Neuronal stem cell (in vitro differentiated cells): ENCODE measurements around the gene LYPD5. TPM values are rescaled to one million over a fixed set of nuclear protein-coding genes. Genes with fewer than 3 reads are reported as not detected.

Experiments used
- DNase-seq: peaks from one replicate; pipeline ENCODE4 v3.0.0-alpha.2; 2013; ENCODE audit warnings: low spot score
- H2AFZ ChIP-seq: one replicate; pipeline ENCODE4 v1.6.1; 2013; ENCODE audit warnings: mild to moderate bottlenecking, low read length, inconsistent platforms
- H2AK5ac ChIP-seq: 2 replicates; pipeline ENCODE4 v1.6.1; 2013; ENCODE audit warnings: low read depth, mild to moderate bottlenecking, inconsistent platforms, low read length, moderate library complexity, mixed read lengths
- H2BK120ac ChIP-seq: 2 replicates; pipeline ENCODE4 v1.6.1; 2013; ENCODE audit warnings: low read depth, mild to moderate bottlenecking, inconsistent platforms, low read length, moderate library complexity, mixed read lengths
- H2BK12ac ChIP-seq: one replicate; pipeline ENCODE4 v1.6.1; 2013; ENCODE audit warnings: low read length, inconsistent platforms
- H2BK15ac ChIP-seq: 2 replicates; pipeline ENCODE4 v1.6.1; 2013; ENCODE audit warnings: mild to moderate bottlenecking, low read length, inconsistent platforms, mixed read lengths
- H2BK5ac ChIP-seq: one replicate; pipeline ENCODE4 v1.6.1; 2013; ENCODE audit warnings: inconsistent platforms, mild to moderate bottlenecking, low read length, moderate library complexity
- H3K14ac ChIP-seq: one replicate; pipeline ENCODE4 v1.6.1; 2013; ENCODE audit warnings: low read length, inconsistent platforms
- H3K18ac ChIP-seq: 2 replicates; pipeline ENCODE4 v1.6.1; 2013; ENCODE audit warnings: low read length, inconsistent platforms
- H3K23ac ChIP-seq: 2 replicates; pipeline ENCODE4 v1.6.1; 2013; ENCODE audit warnings: low read depth, mild to moderate bottlenecking, mixed read lengths, low read length, inconsistent platforms; ENCODE audit not compliant: poor library complexity
- H3K27ac ChIP-seq: replicated peaks from 3 replicates; pipeline ENCODE4 v1.5.1; 2013; ENCODE audit warnings: low read length, inconsistent platforms
- H3K27me3 ChIP-seq, 3 experiments: 2 replicates each; pipeline ENCODE4 v1.6.1; 2013; ENCODE audit warnings: low read length in 3 of 3, mild to moderate bottlenecking in 2 of 3, inconsistent platforms in 1 of 3, low read depth in 1 of 3, mixed read lengths in 1 of 3, moderate library complexity in 1 of 3; ENCODE audit not compliant: control insufficient read depth in 3 of 3, insufficient read depth in 3 of 3
- H3K36me3 ChIP-seq, 2 donors: replicated peaks in 1 of 2; 2 replicates each; pipeline ENCODE4 v1.6.1; 2013; ENCODE audit warnings: low read length in 2 of 2; ENCODE audit not compliant: control insufficient read depth in 2 of 2, insufficient read depth in 2 of 2
- H3K4ac ChIP-seq: 2 replicates; pipeline ENCODE4 v1.6.1; 2013; ENCODE audit warnings: inconsistent platforms, mild to moderate bottlenecking, low read length, moderate library complexity
- H3K4me1 ChIP-seq, 2 donors: 1 replicate in 1 of 2; 2 replicates in 1 of 2; pipeline ENCODE4 v1.6.1; 2013; ENCODE audit warnings: low read length in 2 of 2, low read depth in 1 of 2; ENCODE audit not compliant: control insufficient read depth in 2 of 2, insufficient read depth in 1 of 2
- H3K4me2 ChIP-seq: one replicate; pipeline ENCODE4 v1.6.1; 2013; ENCODE audit warnings: mild to moderate bottlenecking, low read length, inconsistent platforms; ENCODE audit not compliant: insufficient read depth, poor library complexity, severe bottlenecking
- H3K4me3 ChIP-seq, 2 donors: 2 replicates each; pipeline ENCODE4 v1.5.1; 2013; ENCODE audit warnings: low read length in 2 of 2, mild to moderate bottlenecking in 2 of 2, inconsistent platforms in 1 of 2, moderate library complexity in 1 of 2
- H3K79me1 ChIP-seq: one replicate; pipeline ENCODE4 v1.6.1; 2013; ENCODE audit warnings: low read depth, mild to moderate bottlenecking, inconsistent platforms, low read length, moderate library complexity
- H3K9ac ChIP-seq: one replicate; pipeline ENCODE4 v1.6.1; 2013; ENCODE audit warnings: mild to moderate bottlenecking, low read depth, low read length, inconsistent platforms; ENCODE audit not compliant: poor library complexity
- H3K9me3 ChIP-seq, 2 donors: replicated peaks in 1 of 2; 2 replicates each; pipeline versions ENCODE3 to v1.6.1; 2013; ENCODE audit warnings: low read length in 2 of 2, mild to moderate bottlenecking in 2 of 2, inconsistent platforms in 1 of 2, low read depth in 1 of 2, mixed read lengths in 1 of 2, moderate library complexity in 1 of 2; ENCODE audit not compliant: control insufficient read depth in 2 of 2, insufficient read depth in 1 of 2
- H4K8ac ChIP-seq: one replicate; pipeline ENCODE4 v1.6.1; 2013; ENCODE audit warnings: low read depth, mild to moderate bottlenecking, inconsistent platforms, low read length, moderate library complexity
- H4K91ac ChIP-seq: one replicate; pipeline ENCODE4 v1.6.1; 2013; ENCODE audit warnings: low read length, low read depth, mild to moderate bottlenecking, inconsistent platforms; ENCODE audit not compliant: poor library complexity
- WGBS, 2 donors: extraction: QIAGEN DNeasy Blood & Tissue Kit; methylation state at CpG; one replicate each; pipeline ENCODE4 v1.1.7; 2013; ENCODE audit warnings: missing lambda C conversion rate in 2 of 2, mixed read lengths in 1 of 2; ENCODE audit not compliant: insufficient read length in 2 of 2, insufficient replicate concordance in 1 of 2; ENCODE audit errors: extremely low coverage in 2 of 2; 5-methylcytosine and 5-hydroxymethylcytosine counted together
- polyA plus RNA-seq, 2 experiments: library from polyadenylated mRNA; stranded (reverse); fragments of 200-250 nt; gene quantifications; one replicate each; pipeline ENCODE4 v1.2.3, GENCODE V29; 2013

Gene LYPD5, protein sequence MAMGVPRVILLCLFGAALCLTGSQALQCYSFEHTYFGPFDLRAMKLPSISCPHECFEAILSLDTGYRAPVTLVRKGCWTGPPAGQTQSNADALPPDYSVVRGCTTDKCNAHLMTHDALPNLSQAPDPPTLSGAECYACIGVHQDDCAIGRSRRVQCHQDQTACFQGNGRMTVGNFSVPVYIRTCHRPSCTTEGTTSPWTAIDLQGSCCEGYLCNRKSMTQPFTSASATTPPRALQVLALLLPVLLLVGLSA
- polyA plus RNA-seq (2013, experiment 1 of 2), result 0.03 TPM
- polyA plus RNA-seq (2013, experiment 2 of 2), result 0.12 TPM

- H3K18ac ChIP-seq, result no peak within 1 kb of the TSS
- no peak within 1 kb of the TSS for H4K91ac ChIP-seq
- no peak within 1 kb of the TSS for H3K4ac ChIP-seq
- no peak within 1 kb of the TSS for H2BK12ac ChIP-seq
- no peaks in the 10 kb centered on the region for H3K36me3 ChIP-seq
- DNase-seq, result no peak
- H3K9me3 ChIP-seq, result peaks cover 0 to 4% of the 10 kb centered on the region in 2 donors
- H3K14ac ChIP-seq, result no peak within 1 kb of the TSS
- H2BK15ac ChIP-seq, result no peak within 1 kb of the TSS
- H2AFZ ChIP-seq, result no peak within 1 kb of the TSS
- H3K27ac ChIP-seq, result no peak within 1 kb of the TSS
- H3K4me1 ChIP-seq, result peaks cover 5% of the 10 kb centered on the region in 2 donors
- no CpG with 5 or more reads among the region's 12 CpGs for WGBS, 2 donors
- no peak within 1 kb of the TSS for H3K23ac ChIP-seq
- no peak within 1 kb of the TSS for H2BK120ac ChIP-seq
- no peak within 1 kb of the TSS for H4K8ac ChIP-seq
- H2BK5ac ChIP-seq, result no peak within 1 kb of the TSS
- no peak within 1 kb of the TSS for H3K4me2 ChIP-seq
- H3K9ac ChIP-seq, result no peak within 1 kb of the TSS
- H3K79me1 ChIP-seq, result no peaks in the 10 kb centered on the region
- peaks cover 2 to 36% (median 27%) of the 10 kb centered on the region in 3 experiments for H3K27me3 ChIP-seq
- H3K4me3 ChIP-seq, result no peak within 1 kb of the TSS
- H2AK5ac ChIP-seq, result no peak within 1 kb of the TSS
Measured at GRCh38 chr19:43802216-43802951, at the start of gene LYPD5. Gene LYPD5, minus strand, starts transcription at chr19:43802447. Its CDS starts 67 bp downstream, at chr19:43802380.

DNA sequence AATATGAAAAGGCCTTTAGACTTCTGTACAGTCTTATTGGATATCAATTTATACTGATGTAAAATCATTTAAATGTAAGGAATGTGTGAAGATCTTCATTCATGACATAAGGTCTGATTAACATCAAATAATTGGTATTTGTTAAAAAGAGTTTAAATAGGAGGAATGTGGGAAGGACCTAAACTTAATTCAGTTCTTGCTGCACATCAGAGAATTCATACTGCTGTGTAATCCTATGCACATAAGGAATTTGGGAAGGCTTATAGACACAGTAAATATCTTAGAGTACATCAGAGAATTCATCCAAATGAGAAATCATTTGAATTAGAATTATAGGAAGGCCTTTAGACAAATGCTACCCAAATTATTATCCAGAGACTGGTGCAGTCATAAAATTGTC, 46.6 kb upstream of the LYPD5 start:
- peaks cover 19 to 71% of the 10 kb centered on the region in 2 donors for H3K9me3 ChIP-seq
- no peak overlapping the region for H3K4me2 ChIP-seq
- no peaks in the 10 kb centered on the region for H3K79me1 ChIP-seq
- no peak overlapping the region for H3K27ac ChIP-seq
- no peak overlapping the region for H2AK5ac ChIP-seq
- no peak overlapping the region for H3K4me3 ChIP-seq
- H3K14ac ChIP-seq, result no peak overlapping the region
- no peak overlapping the region for H4K8ac ChIP-seq
- H4K91ac ChIP-seq, result no peak overlapping the region
- H2BK5ac ChIP-seq, result no peak overlapping the region
- H3K36me3 ChIP-seq, result peaks cover 1 to 15% of the 10 kb centered on the region in 2 donors
- no peak overlapping the region for H2BK120ac ChIP-seq
- no peak overlapping the region for H2BK12ac ChIP-seq
- no peak for DNase-seq
- no peak overlapping the region for H3K9ac ChIP-seq
- H2BK15ac ChIP-seq, result no peak overlapping the region
- H3K18ac ChIP-seq, result no peak overlapping the region
- no peak overlapping the region for H3K4ac ChIP-seq
- no peaks in the 10 kb centered on the region for H3K27me3 ChIP-seq
- H2AFZ ChIP-seq, result no peak overlapping the region
- no peaks in the 10 kb centered on the region for H3K4me1 ChIP-seq
- no peak overlapping the region for H3K23ac ChIP-seq

DNA sequence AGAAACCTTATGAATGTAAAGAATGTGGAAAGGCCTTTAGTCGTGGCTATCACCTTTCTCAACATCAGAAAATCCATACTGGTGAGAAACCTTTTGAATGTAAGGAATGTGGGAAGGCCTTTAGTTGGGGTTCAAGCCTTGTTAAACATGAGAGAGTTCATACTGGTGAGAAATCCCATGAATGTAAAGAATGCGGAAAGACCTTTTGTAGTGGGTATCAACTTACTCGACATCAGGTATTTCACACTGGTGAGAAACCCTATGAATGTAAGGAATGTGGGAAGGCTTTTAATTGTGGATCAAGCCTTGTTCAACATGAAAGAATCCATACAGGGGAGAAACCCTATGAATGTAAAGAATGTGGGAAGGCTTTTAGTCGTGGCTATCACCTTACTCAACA, 45.6 kb upstream of the LYPD5 start:
- H2AK5ac ChIP-seq, result no peak overlapping the region
- H4K8ac ChIP-seq, result no peak overlapping the region
- H3K9me3 ChIP-seq, result peaks cover 18 to 78% of the 10 kb centered on the region in 2 donors
- no peak overlapping the region for H4K91ac ChIP-seq
- no peak overlapping the region for H2AFZ ChIP-seq
- H2BK120ac ChIP-seq, result no peak overlapping the region
- H3K4me3 ChIP-seq, result no peak overlapping the region
- H2BK5ac ChIP-seq, result no peak overlapping the region
- no peak overlapping the region for H2BK15ac ChIP-seq
- no peaks in the 10 kb centered on the region for H3K79me1 ChIP-seq
- H3K14ac ChIP-seq, result no peak overlapping the region
- H3K4me2 ChIP-seq, result no peak overlapping the region
- H2BK12ac ChIP-seq, result no peak overlapping the region
- no peak overlapping the region for H3K18ac ChIP-seq
- no peak for DNase-seq
- H3K27me3 ChIP-seq, result no peaks in the 10 kb centered on the region
- H3K36me3 ChIP-seq, result peaks cover 1 to 22% of the 10 kb centered on the region in 2 donors
- no CpG with 5 or more reads among the region's 4 CpGs for WGBS, 2 donors
- H3K4me1 ChIP-seq, result no peaks in the 10 kb centered on the region
- H3K9ac ChIP-seq, result no peak overlapping the region
- H3K23ac ChIP-seq, result no peak overlapping the region
- H3K4ac ChIP-seq, result no peak overlapping the region
- H3K27ac ChIP-seq, result no peak overlapping the region

GRCh38 chr19:43847246-43847645, 45.0 kb upstream of the LYPD5 start:
- Histone ChIP-seq H3K9ac (no peak overlapping the region), H2AFZ (no peak overlapping the region), H3K4me2 (no peak overlapping the region), H2BK15ac (no peak overlapping the region), H3K23ac (no peak overlapping the region), H3K79me1 (no peaks in the 10 kb centered on the region), H3K9me3 (peaks cover 18 to 80% of the 10 kb centered on the region in 2 donors), H3K27me3 (no peaks in the 10 kb centered on the region), H2BK12ac (no peak overlapping the region), H4K8ac (no peak overlapping the region), H3K4ac (no peak overlapping the region), H2BK5ac (no peak overlapping the region), H2AK5ac (no peak overlapping the region), H3K4me1 (no peaks in the 10 kb centered on the region), H2BK120ac (no peak overlapping the region), H3K14ac (no peak overlapping the region), H3K36me3 (peaks cover 4 to 28% of the 10 kb centered on the region in 2 donors), H3K27ac (no peak overlapping the region), H3K18ac (no peak overlapping the region), H3K4me3 (no peak overlapping the region), H4K91ac (no peak overlapping the region)
- WGBS, 2 donors, result no CpG with 5 or more reads among the region's 1 CpG
- no peak for DNase-seq
